OCI-LY1 (cell line): ENCODE measurements around the gene ZCCHC7.

Experiments used
- H2AFZ ChIP-seq: fragments of 200-600 bp; sonication (generic), shearing (Covaris generic); 2 replicates; pipeline ENCODE4 v1.6.0; 2014; ENCODE audit warnings: antibody characterized with exemption, mild to moderate bottlenecking, low read length
- H3F3A ChIP-seq: fragments of 200-600 bp; sonication (generic), shearing (Covaris generic); 2 replicates; pipeline ENCODE4 v1.6.0; 2014; ENCODE audit warnings: mild to moderate bottlenecking, antibody characterized with exemption, low read length, moderate library complexity; ENCODE audit not compliant: insufficient read depth
- H3K27ac ChIP-seq: fragments of 200-600 bp; sonication (generic); 2 replicates; pipeline ENCODE4 v1.5.1; 2014; ENCODE audit warnings: low read length, mixed run types, mild to moderate bottlenecking, low read depth; ENCODE audit not compliant: poor library complexity, severe bottlenecking
- H3K27me3 ChIP-seq: fragments of 200-600 bp; sonication (generic); 2 replicates; pipeline ENCODE4 v1.6.0; 2014; ENCODE audit warnings: antibody characterized with exemption, mild to moderate bottlenecking, low read length, moderate library complexity; ENCODE audit not compliant: insufficient read depth
- H3K36me3 ChIP-seq: fragments of 200-600 bp; sonication (generic); 2 replicates; pipeline ENCODE4 v1.6.1; 2014; ENCODE audit warnings: mild to moderate bottlenecking, antibody characterized with exemption, low read length, moderate library complexity, mixed read lengths; ENCODE audit not compliant: insufficient read depth
- H3K4me1 ChIP-seq: fragments of 200-600 bp; sonication (generic); 2 replicates; pipeline ENCODE4 v1.5.1; 2014; ENCODE audit warnings: mild to moderate bottlenecking, low read length, moderate library complexity; ENCODE audit not compliant: insufficient read depth, severe bottlenecking
- H3K4me2 ChIP-seq: fragments of 200-600 bp; sonication (generic), shearing (Covaris generic); 2 replicates; pipeline ENCODE4 v1.6.1; 2014; ENCODE audit warnings: low read length
- H3K4me3 ChIP-seq: fragments of 200-600 bp; sonication (generic); 2 replicates; pipeline ENCODE4 v1.5.1; 2014; ENCODE audit warnings: low read length, low read depth, mild to moderate bottlenecking, mixed read lengths; ENCODE audit not compliant: poor library complexity, severe bottlenecking
- H3K79me2 ChIP-seq: fragments of 200-600 bp; shearing (Covaris generic); 2 replicates; pipeline ENCODE4 v1.6.1; 2016; ENCODE audit warnings: mixed run types, low read length, mixed read lengths; ENCODE audit not compliant: insufficient read depth
- H3K9ac ChIP-seq: fragments of 200-600 bp; sonication (generic), shearing (Covaris generic); 2 replicates; pipeline ENCODE4 v1.6.1; 2014; ENCODE audit warnings: mild to moderate bottlenecking, low read length, mixed read lengths
- H3K9me2 ChIP-seq: fragments of 200-600 bp; sonication (generic), shearing (Covaris generic); 2 replicates; pipeline ENCODE4 v1.6.1; 2014; ENCODE audit warnings: low read depth, mild to moderate bottlenecking, low read length, mixed read lengths
- H3K9me3 ChIP-seq: fragments of 200-600 bp; shearing (Covaris generic); 2 replicates; pipeline ENCODE4 v1.6.1; 2014; ENCODE audit warnings: low read length, mixed read lengths
- H4K20me1 ChIP-seq: fragments of 200-600 bp; sonication (generic), shearing (Covaris generic); 2 replicates; pipeline ENCODE4 v1.6.0; 2016; ENCODE audit warnings: mild to moderate bottlenecking, low read length; ENCODE audit not compliant: insufficient read depth
- CTCF ChIP-seq: fragments of 200-600 bp; sonication (generic), shearing (Covaris generic); IDR thresholded peaks from 2 replicates; pipeline ENCODE4 v1.5.1; 2017; ENCODE audit warnings: mild to moderate bottlenecking, antibody characterized with exemption, low read length, moderate library complexity, mixed read lengths
- EZH2 ChIP-seq: fragments of 200-600 bp; sonication (generic), shearing (Covaris generic); IDR thresholded peaks from 2 replicates; pipeline ENCODE4 v1.8.0; 2017; ENCODE audit warnings: borderline replicate concordance, mixed run types, mild to moderate bottlenecking, antibody characterized with exemption, low read length, moderate library complexity, mixed read lengths

The ZCCHC7 gene

GRCh38 chr9:37336150-37336549, 215.8 kb downstream of the ZCCHC7 start:
- Histone ChIP-seq H3K9ac (peak overlapping the region; percentile 34; the same call in 1 of the 2 replicates), H3K9me2 (no peaks in the 10 kb centered on the region), H3F3A (no peaks in the 10 kb centered on the region), H2AFZ (no peak overlapping the region), H3K4me1 (peaks cover 99% of the 10 kb centered on the region), H3K4me3 (peak overlapping the region; percentile 31), H3K36me3 (peaks cover 5% of the 10 kb centered on the region; the same call in 1 of the 2 replicates), H3K27ac (peak overlapping the region; percentile 100), H3K9me3 (no peaks in the 10 kb centered on the region), H3K27me3 (no peaks in the 10 kb centered on the region), H3K4me2 (peak overlapping the region; percentile 61), H3K79me2 (peaks cover 32% of the 10 kb centered on the region; the same call in 1 of the 2 replicates), H4K20me1 (no peaks in the 10 kb centered on the region)
- TF ChIP-seq EZH2: no peak
- no peak for TF ChIP-seq CTCF

GRCh38 chr9:37337301-37337890, 217.0 kb downstream of the ZCCHC7 start:
- no peaks in the 10 kb centered on the region for H3K36me3 ChIP-seq
- H3K4me2 ChIP-seq: peak overlapping the region; percentile 61
- H3K79me2 ChIP-seq: peaks cover 27% of the 10 kb centered on the region; the same call in 1 of the 2 replicates
- no peaks in the 10 kb centered on the region for H3F3A ChIP-seq
- peak overlapping the region; percentile 100 for H3K27ac ChIP-seq
- H3K9me2 ChIP-seq: no peaks in the 10 kb centered on the region
- TF ChIP-seq EZH2 (no peak), CTCF (no peak)
- H2AFZ ChIP-seq: no peak overlapping the region
- peak overlapping the region; percentile 56; the same call in 1 of the 2 replicates for H3K9ac ChIP-seq
- H3K4me1 ChIP-seq: peaks cover 99% of the 10 kb centered on the region
- H3K9me3 ChIP-seq: no peaks in the 10 kb centered on the region
- no peaks in the 10 kb centered on the region for H3K27me3 ChIP-seq
- no peaks in the 10 kb centered on the region for H4K20me1 ChIP-seq
- H3K4me3 ChIP-seq: peak overlapping the region; percentile 33

GRCh38 chr9:37338218-37338617, 217.8 kb downstream of the ZCCHC7 start:
- TF ChIP-seq EZH2: no peak
- no peak for TF ChIP-seq CTCF
- H3K9me3 ChIP-seq: no peaks in the 10 kb centered on the region
- peak overlapping the region; percentile 100 for H3K27ac ChIP-seq
- peak overlapping the region; percentile 56 for H3K4me2 ChIP-seq
- no peaks in the 10 kb centered on the region for H3K27me3 ChIP-seq
- H3F3A ChIP-seq: no peaks in the 10 kb centered on the region
- H3K79me2 ChIP-seq: 0 out of 2 replicates have a peak, but pooled peaks cover 20% of the 10 kb centered on the region
- H4K20me1 ChIP-seq: no peaks in the 10 kb centered on the region
- peaks cover 1% of the 10 kb centered on the region; the same call in 1 of the 2 replicates for H3K36me3 ChIP-seq
- no peak overlapping the region for H2AFZ ChIP-seq
- peaks cover 99% of the 10 kb centered on the region for H3K4me1 ChIP-seq
- no peaks in the 10 kb centered on the region for H3K9me2 ChIP-seq
- peak overlapping the region; percentile 33 for H3K4me3 ChIP-seq
- peak overlapping the region; percentile 38; the same call in 1 of the 2 replicates for H3K9ac ChIP-seq
